Measurements from ENCODE around the gene DCLK3.

DNA sequence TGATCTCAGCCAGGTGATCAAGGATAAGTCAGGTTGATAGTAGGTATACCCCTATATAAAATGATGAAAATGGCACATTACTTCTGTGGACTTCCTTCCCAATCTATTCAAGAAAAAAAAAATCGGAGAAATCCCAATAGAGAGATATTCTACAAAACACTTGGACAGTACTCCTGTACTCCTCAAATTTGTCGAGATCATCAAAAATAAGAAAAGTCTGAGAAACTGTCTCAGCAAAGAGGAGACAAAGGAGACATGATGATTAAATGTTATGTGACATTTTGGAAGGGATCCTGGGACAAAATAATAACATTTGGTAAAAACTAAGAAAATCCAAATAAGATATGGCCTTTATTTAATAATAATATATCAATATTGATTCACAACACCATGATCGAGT, 94.6 kb downstream of the DCLK3 start:
- TF ChIP-seq CTCF (conservative IDR thresholded peaks at IDR 0.05 in 1 of 2, IDR thresholded peaks at IDR 0.05 in 1 of 2; ENCODE audit: low read depth in 1 of 2, low read length in 2 of 2) (no peak), EZH2 (IDR thresholded peaks at IDR 0.05; ENCODE audit: low read length, missing control alignments) (no peak)

Measured in fibroblast of lung (primary cell).